HEK293 (cell line): ENCODE measurements around the gene SLC2A14.

Source experiments
- CTCF ChIA-PET: fragments of 350-600 bp; formaldehyde crosslinking; extraction: SDS; loops from one replicate; lab custom pipeline; 2021; ENCODE audit warnings: antibody characterized with exemption; lab: Yijun Ruan, JAX
- POLR2A ChIA-PET: fragments of 300-600 bp; formaldehyde crosslinking; extraction: SDS; loops from one replicate; lab custom pipeline; 2020; ENCODE audit warnings: antibody characterized with exemption, inconsistent platforms; lab: Yijun Ruan, JAX
- H3K27ac ChIP-seq: fragments of 200-500 bp; sonication (Bioruptor generic); 2 replicates; pipeline ENCODE4 v1.5.1; 2014; ENCODE audit warnings: low read depth, low read length, control low read depth, inconsistent platforms; ENCODE audit errors: extremely low read depth
- H3K36me3 ChIP-seq, 2 experiments: fragments of 200-500 bp in 1 of 2; sonication (Bioruptor generic) in 1 of 2; 1 replicate in 1 of 2; 2 replicates in 1 of 2; pipeline ENCODE4 v1.5.1; 2014 to 2017; ENCODE audit warnings: inconsistent platforms in 2 of 2, low read length in 2 of 2; ENCODE audit not compliant: control insufficient read depth in 2 of 2, insufficient read depth in 1 of 2
- H3K4me1 ChIP-seq: fragments of 200-500 bp; sonication (Bioruptor generic); 2 replicates; pipeline ENCODE4 v1.5.1; 2014; ENCODE audit warnings: mild to moderate bottlenecking, low read length, inconsistent platforms; ENCODE audit not compliant: control insufficient read depth, insufficient read depth
- H3K4me3 ChIP-seq: 2 replicates; pipeline ENCODE4 v1.5.1; 2011; ENCODE audit warnings: low read depth, mild to moderate bottlenecking, control low read depth, low read length, moderate library complexity
- H3K9me3 ChIP-seq: fragments of 200-500 bp; sonication (Bioruptor generic); 2 replicates; pipeline ENCODE4 v1.5.1; 2014; ENCODE audit warnings: low read depth, low read length, inconsistent platforms; ENCODE audit not compliant: control insufficient read depth, insufficient read depth
- GLI2 ChIP-seq: fragments of 450-650 bp; formaldehyde crosslinking; IDR thresholded peaks from 2 replicates; pipeline ENCODE4; 2017; ENCODE audit warnings: missing biosample characterization, missing genetic modification characterization, low read depth, borderline replicate concordance
- HOXA7 ChIP-seq: sonication (generic); formaldehyde crosslinking; IDR thresholded peaks from 2 replicates; pipeline ENCODE4 v1.8.1; 2022; ENCODE audit warnings: missing genetic modification reagents, borderline replicate concordance
- MZF1 ChIP-seq: fragments of 450-650 bp; formaldehyde crosslinking; IDR thresholded peaks from 2 replicates; pipeline ENCODE4 v1.5.1; 2017; ENCODE audit warnings: missing biosample characterization, missing genetic modification characterization, borderline replicate concordance
- OVOL3 ChIP-seq: fragments of 450-650 bp; formaldehyde crosslinking; IDR thresholded peaks from 2 replicates; pipeline ENCODE4 v1.5.1; 2016; ENCODE audit warnings: missing biosample characterization, missing genetic modification characterization
- PRDM1 ChIP-seq: fragments of 450-650 bp; formaldehyde crosslinking; IDR thresholded peaks from 2 replicates; pipeline ENCODE4; 2016; ENCODE audit warnings: missing biosample characterization, missing genetic modification characterization
- SP2 ChIP-seq: fragments of 450-650 bp; formaldehyde crosslinking; IDR thresholded peaks from 2 replicates; pipeline ENCODE4 v1.5.1; 2016; ENCODE audit warnings: missing biosample characterization, missing genetic modification characterization
- TRIM28 ChIP-seq: IDR thresholded peaks from 2 replicates; pipeline ENCODE4 v1.6.1; 2011; ENCODE audit warnings: low read length, control low read depth, borderline replicate concordance
- ZNF112 ChIP-seq: fragments of 450-650 bp; formaldehyde crosslinking; IDR thresholded peaks from 2 replicates; pipeline ENCODE4 v1.5.0; 2017; ENCODE audit warnings: missing biosample characterization, missing genetic modification characterization
- ZNF175 ChIP-seq: fragments of 450-650 bp; formaldehyde crosslinking; IDR thresholded peaks from 2 replicates; pipeline ENCODE4 v1.5.1; 2016; ENCODE audit warnings: missing biosample characterization, missing genetic modification characterization
- ZNF214 ChIP-seq: fragments of 450-650 bp; formaldehyde crosslinking; IDR thresholded peaks from 2 replicates; pipeline ENCODE4 v1.5.1; 2017; ENCODE audit warnings: missing biosample characterization, mild to moderate bottlenecking, missing genetic modification characterization, borderline replicate concordance
- ZNF239 ChIP-seq: fragments of 450-650 bp; formaldehyde crosslinking; IDR thresholded peaks from 2 replicates; pipeline ENCODE4 v1.5.1; 2016; ENCODE audit warnings: missing biosample characterization, missing genetic modification characterization
- ZNF266 ChIP-seq: fragments of 450-650 bp; formaldehyde crosslinking; IDR thresholded peaks from 2 replicates; pipeline ENCODE4 v1.5.1; 2016; ENCODE audit warnings: missing biosample characterization, missing genetic modification characterization, low read depth
- ZNF311 ChIP-seq: fragments of 450-650 bp; formaldehyde crosslinking; IDR thresholded peaks from 2 replicates; pipeline ENCODE4 v1.5.1; 2017; ENCODE audit warnings: missing biosample characterization, missing genetic modification characterization, borderline replicate concordance
- ZNF473 ChIP-seq: fragments of 450-650 bp; formaldehyde crosslinking; IDR thresholded peaks from 2 replicates; pipeline ENCODE4 v1.5.1; 2017; ENCODE audit warnings: missing biosample characterization, missing genetic modification characterization
- ZNF521 ChIP-seq: fragments of 450-650 bp; formaldehyde crosslinking; IDR thresholded peaks from 2 replicates; pipeline ENCODE4 v1.5.1; 2017; ENCODE audit warnings: missing biosample characterization, mild to moderate bottlenecking, missing genetic modification characterization
- ZNF558 ChIP-seq: fragments of 450-650 bp; formaldehyde crosslinking; IDR thresholded peaks from 2 replicates; pipeline ENCODE4 v1.5.1; 2016; ENCODE audit warnings: missing biosample characterization, missing genetic modification characterization
- ZNF560 ChIP-seq: fragments of 450-650 bp; formaldehyde crosslinking; IDR thresholded peaks from 2 replicates; pipeline ENCODE4 v1.5.1; 2017; ENCODE audit warnings: missing biosample characterization, missing genetic modification characterization, borderline replicate concordance
- ZNF585B ChIP-seq: fragments of 450-650 bp; formaldehyde crosslinking; IDR thresholded peaks from 2 replicates; pipeline ENCODE4 v1.5.1; 2016; ENCODE audit warnings: missing biosample characterization, missing genetic modification characterization
- ZNF596 ChIP-seq: fragments of 450-650 bp; IDR thresholded peaks from 2 replicates; pipeline ENCODE4 v1.5.0; 2018; ENCODE audit warnings: missing biosample characterization, mild to moderate bottlenecking, missing genetic modification characterization, moderate library complexity
- ZNF664 ChIP-seq: fragments of 450-650 bp; formaldehyde crosslinking; IDR thresholded peaks from 2 replicates; pipeline ENCODE4 v1.5.1; 2016; ENCODE audit warnings: missing biosample characterization, missing genetic modification characterization
- ZNF670 ChIP-seq: fragments of 450-650 bp; formaldehyde crosslinking; IDR thresholded peaks from 2 replicates; pipeline ENCODE4 v1.5.1; 2016; ENCODE audit warnings: missing biosample characterization, missing genetic modification characterization, low read depth
- ZNF776 ChIP-seq: fragments of 450-650 bp; formaldehyde crosslinking; IDR thresholded peaks from 2 replicates; pipeline ENCODE4 v1.5.0; 2017; ENCODE audit warnings: missing biosample characterization, missing genetic modification characterization, borderline replicate concordance
- TF ChIP-seq, protein P1 (sequence below): fragments of 450-650 bp; formaldehyde crosslinking; IDR thresholded peaks from 2 replicates; pipeline ENCODE4 v1.5.1; 2016; ENCODE audit warnings: missing biosample characterization, missing genetic modification characterization
- TF ChIP-seq, protein P2 (sequence below): fragments of 450-650 bp; formaldehyde crosslinking; IDR thresholded peaks from 2 replicates; pipeline ENCODE4 v1.5.1; 2016; ENCODE audit warnings: missing biosample characterization, missing genetic modification characterization
- TF ChIP-seq, protein P3 (sequence below): fragments of 450-650 bp; formaldehyde crosslinking; IDR thresholded peaks from 2 replicates; pipeline ENCODE4 v1.5.1; 2016; ENCODE audit warnings: missing biosample characterization, missing genetic modification characterization, low read depth
- TF ChIP-seq, protein P4 (sequence below): fragments of 450-650 bp; formaldehyde crosslinking; IDR thresholded peaks from 2 replicates; pipeline ENCODE4 v1.5.1; 2016; ENCODE audit warnings: missing biosample characterization, missing genetic modification characterization
- TF ChIP-seq, protein P5 (sequence below): fragments of 450-650 bp; formaldehyde crosslinking; IDR thresholded peaks from 2 replicates; pipeline ENCODE4; 2016; ENCODE audit warnings: missing biosample characterization, missing genetic modification characterization

Gene SLC2A14

DNA sequence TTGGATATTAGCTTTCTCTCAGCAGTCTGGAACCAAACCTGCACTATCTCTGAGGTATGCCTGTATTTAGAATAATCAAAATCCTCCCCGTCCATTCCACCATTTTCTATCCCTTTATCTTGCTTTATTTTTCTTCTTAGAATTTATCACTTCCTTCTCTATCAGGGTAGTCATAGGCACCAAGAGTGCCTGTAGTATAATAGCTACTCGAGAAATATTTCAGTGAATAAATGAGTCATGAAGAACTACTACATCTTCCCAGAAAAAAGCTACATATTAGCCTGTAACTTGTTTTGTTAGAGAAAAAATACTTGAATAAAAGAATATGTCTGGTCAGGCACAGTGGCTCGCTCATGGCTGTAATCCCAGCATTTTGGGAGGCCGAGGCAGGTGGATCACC lies 4.3 kb downstream of the SLC2A14 start:
- Histone ChIP-seq H3K27ac (no peak overlapping the region), H3K36me3 (no peaks in the 10 kb centered on the region), H3K9me3 (no peaks in the 10 kb centered on the region), H3K4me3 (no peak overlapping the region), H3K4me1 (0 out of 2 replicates have a peak, but pooled peaks cover 3% of the 10 kb centered on the region)
- ChIA-PET POLR2A (no interaction called here), CTCF (interaction anchor here (0.5 to 0.9 kb wide), 4 partner anchors 8 to 65 kb away, joined by 3 to 4 read pairs (median 4); no protein-coding TSS in a partner anchor)
- no peak for TF ChIP-seq GLI2 (tag by site-specific recombination)
- TF ChIP-seq TRIM28 = no peak
- TF ChIP-seq HOXA7 (CRISPR knock-in tag) = no peak
- TF ChIP-seq ZNF112 = no peak
- no peak for TF ChIP-seq ZNF311 (tag by site-specific recombination)
- TF ChIP-seq, protein P1, sequence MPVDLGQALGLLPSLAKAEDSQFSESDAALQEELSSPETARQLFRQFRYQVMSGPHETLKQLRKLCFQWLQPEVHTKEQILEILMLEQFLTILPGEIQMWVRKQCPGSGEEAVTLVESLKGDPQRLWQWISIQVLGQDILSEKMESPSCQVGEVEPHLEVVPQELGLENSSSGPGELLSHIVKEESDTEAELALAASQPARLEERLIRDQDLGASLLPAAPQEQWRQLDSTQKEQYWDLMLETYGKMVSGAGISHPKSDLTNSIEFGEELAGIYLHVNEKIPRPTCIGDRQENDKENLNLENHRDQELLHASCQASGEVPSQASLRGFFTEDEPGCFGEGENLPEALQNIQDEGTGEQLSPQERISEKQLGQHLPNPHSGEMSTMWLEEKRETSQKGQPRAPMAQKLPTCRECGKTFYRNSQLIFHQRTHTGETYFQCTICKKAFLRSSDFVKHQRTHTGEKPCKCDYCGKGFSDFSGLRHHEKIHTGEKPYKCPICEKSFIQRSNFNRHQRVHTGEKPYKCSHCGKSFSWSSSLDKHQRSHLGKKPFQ (tag by site-specific recombination) = no peak
- TF ChIP-seq, protein P2, sequence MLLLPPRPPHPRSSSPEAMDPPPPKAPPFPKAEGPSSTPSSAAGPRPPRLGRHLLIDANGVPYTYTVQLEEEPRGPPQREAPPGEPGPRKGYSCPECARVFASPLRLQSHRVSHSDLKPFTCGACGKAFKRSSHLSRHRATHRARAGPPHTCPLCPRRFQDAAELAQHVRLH (tag by site-specific recombination) = no peak
- no peak for TF ChIP-seq PRDM1
- TF ChIP-seq SP2 = no peak
- no peak for TF ChIP-seq ZNF558 (tag by site-specific recombination)
- no peak for TF ChIP-seq ZNF473 (tag by site-specific recombination)
- TF ChIP-seq, protein P3, sequence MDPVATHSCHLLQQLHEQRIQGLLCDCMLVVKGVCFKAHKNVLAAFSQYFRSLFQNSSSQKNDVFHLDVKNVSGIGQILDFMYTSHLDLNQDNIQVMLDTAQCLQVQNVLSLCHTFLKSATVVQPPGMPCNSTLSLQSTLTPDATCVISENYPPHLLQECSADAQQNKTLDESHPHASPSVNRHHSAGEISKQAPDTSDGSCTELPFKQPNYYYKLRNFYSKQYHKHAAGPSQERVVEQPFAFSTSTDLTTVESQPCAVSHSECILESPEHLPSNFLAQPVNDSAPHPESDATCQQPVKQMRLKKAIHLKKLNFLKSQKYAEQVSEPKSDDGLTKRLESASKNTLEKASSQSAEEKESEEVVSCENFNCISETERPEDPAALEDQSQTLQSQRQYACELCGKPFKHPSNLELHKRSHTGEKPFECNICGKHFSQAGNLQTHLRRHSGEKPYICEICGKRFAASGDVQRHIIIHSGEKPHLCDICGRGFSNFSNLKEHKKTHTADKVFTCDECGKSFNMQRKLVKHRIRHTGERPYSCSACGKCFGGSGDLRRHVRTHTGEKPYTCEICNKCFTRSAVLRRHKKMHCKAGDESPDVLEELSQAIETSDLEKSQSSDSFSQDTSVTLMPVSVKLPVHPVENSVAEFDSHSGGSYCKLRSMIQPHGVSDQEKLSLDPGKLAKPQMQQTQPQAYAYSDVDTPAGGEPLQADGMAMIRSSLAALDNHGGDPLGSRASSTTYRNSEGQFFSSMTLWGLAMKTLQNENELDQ (tag by site-specific recombination) = no peak
- TF ChIP-seq OVOL3 (tag by site-specific recombination) = no peak
- TF ChIP-seq, protein P4, sequence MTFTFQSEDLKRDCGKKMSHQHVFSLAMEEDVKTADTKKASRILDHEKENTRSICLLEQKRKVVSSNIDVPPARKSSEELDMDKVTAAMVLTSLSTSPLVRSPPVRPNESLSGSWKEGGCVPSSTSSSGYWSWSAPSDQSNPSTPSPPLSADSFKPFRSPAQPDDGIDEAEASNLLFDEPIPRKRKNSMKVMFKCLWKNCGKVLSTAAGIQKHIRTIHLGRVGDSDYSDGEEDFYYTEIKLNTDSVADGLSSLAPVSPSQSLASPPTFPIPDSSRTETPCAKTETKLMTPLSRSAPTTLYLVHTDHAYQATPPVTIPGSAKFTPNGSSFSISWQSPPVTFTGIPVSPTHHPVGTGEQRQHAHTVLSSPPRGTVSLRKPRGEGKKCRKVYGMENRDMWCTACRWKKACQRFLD (tag by site-specific recombination) = no peak
- TF ChIP-seq ZNF776 (tag by site-specific recombination) = no peak

DNA sequence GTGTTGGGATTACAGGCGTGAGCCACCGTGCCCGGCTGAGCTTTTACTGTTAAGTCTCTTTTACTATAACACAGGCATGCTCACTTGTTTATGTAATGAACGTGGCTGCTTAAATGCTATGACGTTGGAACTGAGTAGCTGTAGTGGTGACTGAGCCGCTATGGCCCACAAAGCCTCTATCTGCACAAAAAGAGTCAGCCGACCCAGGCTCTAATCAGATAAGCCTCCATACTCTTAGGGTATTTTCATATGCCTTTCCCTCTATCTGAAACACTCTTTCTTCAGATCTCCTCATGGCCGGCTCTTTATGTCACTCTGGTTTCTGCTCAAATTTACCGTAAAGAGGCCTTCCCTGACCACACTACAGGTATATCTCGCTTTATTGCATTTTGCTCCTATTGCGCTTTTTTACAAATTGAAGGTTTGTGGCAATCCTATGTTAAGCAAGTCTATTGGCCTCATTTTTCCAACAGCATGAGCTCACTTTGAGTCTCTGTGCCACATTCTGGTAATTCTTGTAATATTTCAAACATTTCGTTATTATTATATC lies 8.0 kb downstream of the SLC2A14 start:
- H3K4me3 ChIP-seq = no peak overlapping the region
- no peaks in the 10 kb centered on the region for H3K9me3 ChIP-seq
- H3K4me1 ChIP-seq = no peaks in the 10 kb centered on the region
- H3K27ac ChIP-seq = no peak overlapping the region
- POLR2A ChIA-PET = interaction anchor here (0.7 kb wide), 1 partner anchor 72 kb away, joined by 12 read pairs; the partner anchor contains the start of gene SLC2A3
- no peak for TF ChIP-seq TRIM28
- TF ChIP-seq ZNF585B = no peak
- TF ChIP-seq ZNF670 (tag by site-specific recombination) = no peak
- TF ChIP-seq ZNF558 (tag by site-specific recombination) = no peak
- no peak for TF ChIP-seq MZF1 (tag by site-specific recombination)
- no peak for TF ChIP-seq ZNF664 (tag by site-specific recombination)
- TF ChIP-seq ZNF596 (tag by site-specific recombination) = no peak
- TF ChIP-seq ZNF521 (tag by site-specific recombination) = no peak
- TF ChIP-seq ZNF239 = no peak
- no peak for TF ChIP-seq ZNF266 (tag by site-specific recombination)
- no peak for TF ChIP-seq ZNF175 (tag by site-specific recombination)
- TF ChIP-seq, protein P5, sequence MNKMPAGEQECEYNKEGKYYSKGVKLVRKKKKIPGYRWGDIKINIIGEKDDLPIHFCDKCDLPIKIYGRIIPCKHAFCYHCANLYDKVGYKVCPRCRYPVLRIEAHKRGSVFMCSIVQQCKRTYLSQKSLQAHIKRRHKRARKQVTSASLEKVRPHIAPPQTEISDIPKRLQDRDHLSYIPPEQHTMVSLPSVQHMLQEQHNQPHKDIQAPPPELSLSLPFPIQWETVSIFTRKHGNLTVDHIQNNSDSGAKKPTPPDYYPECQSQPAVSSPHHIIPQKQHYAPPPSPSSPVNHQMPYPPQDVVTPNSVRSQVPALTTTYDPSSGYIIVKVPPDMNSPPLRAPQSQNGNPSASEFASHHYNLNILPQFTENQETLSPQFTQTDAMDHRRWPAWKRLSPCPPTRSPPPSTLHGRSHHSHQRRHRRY (tag by site-specific recombination) = no peak
- no peak for TF ChIP-seq ZNF560 (tag by site-specific recombination)
- TF ChIP-seq ZNF214 (tag by site-specific recombination) = no peak
- TF ChIP-seq, protein P1 (tag by site-specific recombination) = no peak
- CTCF ChIA-PET = interaction anchor here (1.0 to 2.6 kb wide), 2 partner anchors 13 to 20 kb away, joined by 3 to 6 read pairs; no protein-coding TSS in a partner anchor
- H3K36me3 ChIP-seq = no peaks in the 10 kb centered on the region
